ENCODE data around the gene NACC2.

The NACC2 gene, protein sequence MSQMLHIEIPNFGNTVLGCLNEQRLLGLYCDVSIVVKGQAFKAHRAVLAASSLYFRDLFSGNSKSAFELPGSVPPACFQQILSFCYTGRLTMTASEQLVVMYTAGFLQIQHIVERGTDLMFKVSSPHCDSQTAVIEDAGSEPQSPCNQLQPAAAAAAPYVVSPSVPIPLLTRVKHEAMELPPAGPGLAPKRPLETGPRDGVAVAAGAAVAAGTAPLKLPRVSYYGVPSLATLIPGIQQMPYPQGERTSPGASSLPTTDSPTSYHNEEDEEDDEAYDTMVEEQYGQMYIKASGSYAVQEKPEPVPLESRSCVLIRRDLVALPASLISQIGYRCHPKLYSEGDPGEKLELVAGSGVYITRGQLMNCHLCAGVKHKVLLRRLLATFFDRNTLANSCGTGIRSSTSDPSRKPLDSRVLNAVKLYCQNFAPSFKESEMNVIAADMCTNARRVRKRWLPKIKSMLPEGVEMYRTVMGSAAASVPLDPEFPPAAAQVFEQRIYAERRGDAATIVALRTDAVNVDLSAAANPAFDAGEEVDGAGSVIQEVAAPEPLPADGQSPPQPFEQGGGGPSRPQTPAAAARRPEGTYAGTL

GRCh38 chr9:136095070-136096058, at the start of gene NACC2:
Gene NACC2, minus strand, starts transcription at chr9:136095289. Its CDS starts 44,768 bp downstream, at chr9:136050521.
- no peak for DNase-seq

GRCh38 chr9:136144450-136144849, 49.4 kb upstream of the NACC2 start:
- DNase-seq = no peak

- DNase-seq = peak; percentile 30
These were observed 48.3 kb upstream of the NACC2 start for GRCh38 chr9:136143215-136144001.

GRCh38 chr9:136142859-136143214, 47.7 kb upstream of the NACC2 start:
- DNase-seq = no peak

DNA sequence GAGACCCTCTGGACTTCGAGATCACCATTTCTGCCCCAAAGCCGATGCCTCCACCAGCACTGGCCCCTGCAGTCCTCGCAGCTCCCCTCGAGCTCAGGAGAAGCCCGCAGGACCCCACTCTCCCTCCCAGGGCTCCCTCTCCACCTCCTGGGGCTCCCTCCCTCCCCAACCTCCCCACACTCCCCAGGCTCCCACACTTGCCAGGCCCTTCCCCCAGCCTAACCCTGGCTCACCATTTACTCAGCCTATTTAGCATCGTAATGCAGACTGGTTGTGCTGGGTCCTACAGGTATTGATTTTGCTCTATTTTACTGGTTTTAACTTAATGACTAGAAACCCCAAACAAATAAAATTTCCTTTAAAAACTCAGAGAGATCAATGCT, 47.3 kb upstream of the NACC2 start:
- no peak for DNase-seq

DNA sequence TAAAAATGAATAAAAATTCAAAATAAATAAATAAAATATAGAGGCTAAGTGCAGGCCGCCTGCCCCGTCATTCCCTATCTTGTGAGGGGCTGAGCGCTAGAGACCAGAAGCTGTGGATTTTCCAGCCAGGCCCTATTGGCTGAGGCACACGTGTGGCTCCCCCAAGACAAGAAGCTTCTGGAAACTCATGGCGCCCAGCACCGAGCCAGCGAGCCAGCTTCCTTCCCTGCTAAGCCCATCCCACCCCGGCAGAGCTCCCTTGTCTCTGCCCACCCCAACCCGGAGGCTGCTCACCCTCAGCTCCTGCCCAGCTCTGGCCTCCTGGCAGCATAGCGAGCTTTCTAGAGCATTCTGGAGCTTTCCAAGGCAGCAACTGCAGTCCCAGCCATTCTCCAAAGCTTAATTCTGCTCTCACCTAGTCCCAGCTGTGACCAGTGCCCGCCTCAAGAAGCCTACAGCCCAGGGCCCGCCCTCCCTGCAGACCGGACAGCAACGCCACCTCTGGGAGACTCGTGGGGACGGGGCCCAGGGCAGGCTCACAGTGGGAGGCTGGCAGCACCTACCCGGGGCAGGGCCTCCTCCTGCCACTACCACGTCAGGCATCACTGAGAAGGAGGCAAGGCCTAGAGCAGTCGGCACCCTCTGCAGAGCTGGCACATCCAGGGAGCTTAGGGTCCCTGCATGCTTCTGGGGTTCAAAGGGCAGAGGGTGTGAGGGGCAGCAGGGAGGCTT, 46.8 kb upstream of the NACC2 start:
- DNase-seq = no peak

GRCh38 chr9:136140966-136141365, 45.9 kb upstream of the NACC2 start:
- DNase-seq = peak; percentile 79

GRCh38 chr9:136140046-136140445, 45.0 kb upstream of the NACC2 start:
- DNase-seq = no peak

DNA sequence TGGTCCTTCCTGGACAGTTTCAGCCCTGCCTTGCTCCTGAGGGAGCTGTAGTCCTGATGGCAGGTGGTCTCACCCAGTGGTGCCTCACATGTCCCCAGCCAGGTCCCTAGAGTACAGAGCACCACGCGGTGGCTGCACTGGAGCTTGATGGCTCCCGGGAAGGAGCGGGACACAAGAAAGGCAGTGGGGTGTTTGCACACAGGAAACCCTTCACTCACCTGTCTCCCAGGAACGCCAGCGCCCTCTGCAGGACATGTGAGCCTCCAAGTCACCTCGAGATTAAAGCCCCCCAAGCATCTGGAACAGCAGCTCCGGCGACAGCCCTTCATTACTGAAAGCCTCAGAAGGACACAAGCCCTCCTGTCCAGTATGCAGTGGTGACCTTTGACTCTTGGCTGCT, 43.5 kb upstream of the NACC2 start:
- DNase-seq = peak; percentile 48

- no peak for DNase-seq
These were observed 42.5 kb upstream of the NACC2 start for GRCh38 chr9:136137321-136138265.

DNA sequence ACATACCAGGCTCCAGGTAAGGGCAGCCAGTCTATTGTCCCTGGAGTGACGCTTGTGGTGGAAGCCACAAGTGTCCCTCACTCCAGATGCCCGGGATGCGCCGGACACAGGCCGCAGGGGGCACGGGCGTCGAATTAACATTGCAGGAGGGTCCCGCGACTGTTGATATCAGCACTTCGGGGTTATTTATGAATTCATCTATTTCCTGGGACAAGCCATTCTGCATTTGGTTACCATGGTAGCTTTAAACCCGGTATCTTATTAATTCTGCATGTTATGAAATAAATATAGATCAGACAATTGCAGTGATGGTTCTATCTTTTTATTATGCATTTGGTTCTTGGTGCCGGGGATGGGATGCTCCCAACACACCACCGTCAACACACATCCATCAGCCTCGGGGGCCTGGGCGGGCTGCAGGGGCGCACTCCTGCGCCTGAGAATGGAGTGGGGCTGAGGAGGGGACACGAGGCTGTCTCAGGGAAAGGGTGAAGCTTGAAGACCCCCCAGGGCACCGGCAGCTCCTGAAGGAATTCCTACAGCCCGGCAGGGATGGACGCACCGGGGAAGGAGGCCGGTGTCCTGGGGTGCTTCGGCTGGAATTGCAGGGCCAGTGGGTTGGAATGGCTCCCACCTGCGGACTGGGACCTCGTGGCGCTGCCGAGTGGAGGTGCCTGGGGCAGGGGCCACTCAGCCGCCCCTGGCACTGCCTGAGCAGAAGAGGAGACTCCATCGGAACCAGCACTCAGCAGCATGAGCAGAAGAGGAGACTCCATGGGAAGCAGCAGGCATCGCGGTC, 41.2 kb upstream of the NACC2 start:
- DNase-seq = no peak

- no peak for DNase-seq
These were observed 40.4 kb upstream of the NACC2 start for GRCh38 chr9:136135326-136136126.

- no peak for DNase-seq
These were observed 38.9 kb upstream of the NACC2 start for GRCh38 chr9:136133959-136134484.

GRCh38 chr9:136133191-136133958, 38.3 kb upstream of the NACC2 start:
- peak; percentile 71 for DNase-seq

DNA sequence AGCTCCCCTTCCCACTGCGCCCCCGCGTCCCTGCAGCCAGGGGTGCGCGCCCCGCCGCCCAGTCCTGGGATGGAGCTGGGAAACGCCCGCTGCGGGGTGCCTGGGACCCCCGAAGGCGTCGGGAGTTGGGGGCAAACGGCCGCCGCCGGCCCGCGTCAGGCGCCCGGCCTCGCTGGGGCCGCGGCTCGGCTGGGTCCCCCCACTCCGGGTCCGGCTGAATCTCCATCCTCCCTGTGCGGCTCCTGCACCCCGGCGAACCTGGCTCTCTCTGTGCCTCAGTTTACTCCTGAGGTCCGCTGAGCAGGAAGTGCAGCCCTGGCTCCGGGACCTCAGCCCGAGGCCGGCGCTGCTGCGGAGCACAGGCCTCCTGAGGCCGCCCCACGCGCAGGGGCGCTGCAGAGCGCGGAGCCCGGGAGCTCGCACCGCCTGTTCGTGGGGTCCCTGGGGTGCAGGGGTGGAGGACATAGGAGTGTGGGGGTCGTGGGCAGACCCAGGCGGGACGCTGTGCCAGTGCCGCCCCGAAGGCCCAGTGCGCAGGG, 37.5 kb upstream of the NACC2 start:
- DNase-seq = no peak

GRCh38 chr9:136131629-136132511, 36.8 kb upstream of the NACC2 start:
- DNase-seq = no peak

- no peak for DNase-seq
These were observed 34.1 kb upstream of the NACC2 start for GRCh38 chr9:136129176-136129575.
